GM12878 (cell line): Measurements from ENCODE around the gene CD209. TPM values are rescaled to one million over a fixed set of nuclear protein-coding genes. Genes with fewer than 3 reads are reported as not detected.
A peak's percentile ranks its signal among the peaks of the same experiment; 100 is the strongest.

Experiments
- BHLHE40 ChIP-seq, 2 experiments: fragments of 450-650 bp in 1 of 2; IDR thresholded peaks; 2 replicates each; pipeline ENCODE4 v1.6.1; 2011 to 2017; ENCODE audit warnings: low read depth in 2 of 2, borderline replicate concordance in 1 of 2, improper control_type of control experiment in 1 of 2, low read length in 1 of 2, mild to moderate bottlenecking in 1 of 2
- BRCA1 ChIP-seq: IDR thresholded peaks from 2 replicates; pipeline ENCODE4 v1.6.1; 2011; ENCODE audit warnings: low read depth, low read length, improper control_type of control experiment
- CREM ChIP-seq: IDR thresholded peaks from 2 replicates; pipeline ENCODE4 v1.6.1; 2014; ENCODE audit warnings: antibody characterized with exemption, low read depth
- EGR1 ChIP-seq, 2 experiments: IDR thresholded peaks; 1 replicate in 1 of 2; 2 replicates in 1 of 2; pipeline ENCODE4 v1.6.1; 2011 to 2012; ENCODE audit warnings: low read depth in 2 of 2, low read length in 2 of 2, borderline replicate concordance in 1 of 2, mild to moderate bottlenecking in 1 of 2, moderate library complexity in 1 of 2
- ESRRA ChIP-seq: IDR thresholded peaks from 2 replicates; pipeline ENCODE4 v1.6.1; 2012; ENCODE audit warnings: mild to moderate bottlenecking, low read length, improper control_type of control experiment
- GATAD2B ChIP-seq: fragments of 450-650 bp; conservative IDR thresholded peaks from 2 replicates; pipeline ENCODE4 v1.6.1; 2017; ENCODE audit warnings: low read depth, mild to moderate bottlenecking, moderate library complexity
- IKZF1 ChIP-seq: fragments of 450-650 bp; conservative IDR thresholded peaks from 2 replicates; pipeline ENCODE4 v1.6.1; 2017; ENCODE audit warnings: antibody characterized with exemption, mild to moderate bottlenecking
- IKZF2 ChIP-seq, 2 experiments: fragments of 450-650 bp; IDR thresholded peaks; 2 replicates each; pipeline ENCODE4 v1.6.1; 2017; ENCODE audit warnings: mild to moderate bottlenecking in 2 of 2, moderate library complexity in 2 of 2
- JUND ChIP-seq: IDR thresholded peaks from 2 replicates; pipeline ENCODE4 v1.6.1; 2012; ENCODE audit warnings: low read depth, mild to moderate bottlenecking, low read length, improper control_type of control experiment, moderate library complexity
- MXI1 ChIP-seq: fragments of 150-350 bp; IDR thresholded peaks from 2 replicates; pipeline ENCODE4 v1.6.1; 2011; ENCODE audit warnings: low read depth, mild to moderate bottlenecking, inconsistent platforms, low read length, improper control_type of control experiment
- MYC ChIP-seq: IDR thresholded peaks from 2 replicates; pipeline ENCODE4 v1.6.1; 2011; ENCODE audit warnings: mild to moderate bottlenecking, low read length, moderate library complexity, inconsistent platforms; ENCODE audit not compliant: insufficient read depth, insufficient replicate concordance, insufficient read length, severe bottlenecking
- NR2C2 ChIP-seq: IDR thresholded peaks from 2 replicates; pipeline ENCODE4 v1.6.1; 2011; ENCODE audit warnings: borderline replicate concordance, low read depth; ENCODE audit not compliant: control insufficient read depth, insufficient read length
- PAX5 ChIP-seq: IDR thresholded peaks from 2 replicates; pipeline ENCODE4 v1.6.1; 2011; ENCODE audit warnings: low read depth, low read length, borderline replicate concordance
- POLR2A ChIP-seq: IDR thresholded peaks from 2 replicates; pipeline ENCODE4 v1.6.1; 2011; ENCODE audit warnings: low read depth, mild to moderate bottlenecking, low read length
- POLR2AphosphoS2 ChIP-seq: IDR thresholded peaks from 2 replicates; pipeline ENCODE4 v1.6.1; 2011; ENCODE audit warnings: low read depth, mild to moderate bottlenecking, low read length, improper control_type of control experiment, moderate library complexity
- RUNX3 ChIP-seq: IDR thresholded peaks from 2 replicates; pipeline ENCODE4 v1.6.1; 2012; ENCODE audit warnings: low read length, inconsistent platforms
- SIN3A ChIP-seq: IDR thresholded peaks from 2 replicates; pipeline ENCODE4 v1.6.1; 2012; ENCODE audit warnings: low read depth, low read length, improper control_type of control experiment
- SIX5 ChIP-seq: IDR thresholded peaks from 2 replicates; pipeline ENCODE4 v1.6.1; 2011; ENCODE audit warnings: mild to moderate bottlenecking, low read depth, low read length, moderate library complexity; ENCODE audit not compliant: severe bottlenecking
- SP1 ChIP-seq: IDR thresholded peaks from one replicate; pipeline ENCODE4 v1.6.1; 2011; ENCODE audit warnings: low read depth, low read length
- SUPT20H ChIP-seq: IDR thresholded peaks from 2 replicates; pipeline ENCODE4 v1.6.1; 2011; ENCODE audit warnings: low read depth, mild to moderate bottlenecking, low read length, moderate library complexity, borderline replicate concordance; ENCODE audit not compliant: control insufficient read depth
- ZBED1 ChIP-seq: IDR thresholded peaks from 2 replicates; pipeline ENCODE4 v1.6.1; 2016; ENCODE audit warnings: borderline replicate concordance
- ZNF207 ChIP-seq: fragments of 450-650 bp; IDR thresholded peaks from 2 replicates; pipeline ENCODE4 v1.6.1; 2014; ENCODE audit warnings: antibody characterized with exemption, mild to moderate bottlenecking, borderline replicate concordance
- polyA plus RNA-seq, 11 experiments: library from polyadenylated mRNA; depleted of rRNA in 4 of 11; unstranded in 6 of 11; stranded (reverse) in 5 of 11; fragments of >200 nt; fragmentation: Nextera tagmentation in 4 of 11; fragmentation: Illumina TruSeq in 1 of 11; extraction: Ambion mirVana in 4 of 11; extraction: Trizol in 1 of 11; gene quantifications; 1 replicate in 1 of 11; 2 replicates in 10 of 11; pipeline versions ENCODE4 v1.2.1 to v1.2.3, GENCODE V29; 2011 to 2016; ENCODE audit warnings: inconsistent platforms in 2 of 11, missing spikeins in 2 of 11, low read depth in 1 of 11
- total RNA-seq, 4 experiments: library from RNA; depleted of rRNA in 3 of 4; stranded (reverse); fragments of >200 nt in 3 of 4; fragmentation: Illumina TruSeq in 1 of 4; extraction: Trizol in 1 of 4; gene quantifications; 2 replicates each; pipeline versions ENCODE4 v1.2.1 to v1.2.3, GENCODE V29; 2013 to 2021
- TF ChIP-seq, protein P1 (sequence below): fragments of 150-350 bp; IDR thresholded peaks from 2 replicates; pipeline ENCODE4 v1.6.1; 2016; ENCODE audit warnings: low read depth, low read length
- TF ChIP-seq, protein P2 (sequence below): IDR thresholded peaks from 2 replicates; pipeline ENCODE4 v1.6.1; 2012; ENCODE audit warnings: low read length, inconsistent platforms
- TF ChIP-seq, protein P3 (sequence below): IDR thresholded peaks from 2 replicates; pipeline ENCODE4 v1.6.1; 2011; ENCODE audit warnings: low read depth, low read length, improper control_type of control experiment, borderline replicate concordance
- TF ChIP-seq, protein P4 (sequence below): IDR thresholded peaks from 2 replicates; pipeline ENCODE4 v1.6.1; 2011; ENCODE audit warnings: borderline replicate concordance, low read depth, mild to moderate bottlenecking, moderate library complexity, low read length; ENCODE audit not compliant: insufficient read depth, poor library complexity, severe bottlenecking

The CD209 gene
- total and polyA plus RNA-seq, 10 of the 15 experiments (the other 5 are each of a cell fraction or from before 2014, with no cell fraction given): 0.04 to 0.21 (median 0.10) TPM; not detected in 3

DNA sequence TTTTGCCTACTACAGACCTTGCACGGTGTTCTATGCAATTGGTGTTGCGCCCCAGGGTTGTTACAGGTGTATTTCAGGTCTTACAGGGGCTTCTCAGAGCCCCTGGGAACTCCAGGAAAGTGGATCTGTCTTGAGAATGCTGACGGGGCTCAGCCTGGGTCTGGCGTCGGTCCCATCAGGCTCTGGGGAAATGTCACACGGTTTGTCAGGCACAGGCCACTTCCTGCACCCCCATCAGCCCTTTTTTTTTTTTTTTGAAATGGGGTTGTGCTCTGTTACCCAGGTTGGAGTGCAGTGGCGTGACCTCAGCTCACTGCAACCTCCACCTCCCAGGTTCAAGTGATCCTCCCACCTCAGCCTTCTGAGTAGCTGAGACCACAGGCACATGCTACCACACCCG lies 28.7 kb downstream of the CD209 start (continued):
- TF ChIP-seq BHLHE40 (IDR thresholded peaks at IDR 0.05; ENCODE audit: borderline replicate concordance in 1 of 2, low read depth in 2 of 2, low read length in 1 of 2) (peak in 1 of 2 experiments; percentile 29; a peak in 1 of 4 replicates), SIN3A (no peak), ESRRA (no peak), EGR1 (IDR thresholded peaks at IDR 0.05; ENCODE audit: borderline replicate concordance in 1 of 2, low read depth in 2 of 2, low read length in 2 of 2) (no peak), JUND (no peak), ZNF207 (no peak), POLR2A (no peak), MYC (no peak), GATAD2B (no peak), MXI1 (no peak), PAX5 (peak; percentile 35; the same call in 1 of the 2 replicates), SP1 (no peak), IKZF2 (IDR thresholded peaks at IDR 0.05) (no peak), IKZF1 (no peak), BRCA1 (no peak), RUNX3 (peak; percentile 51; the same call in 1 of the 2 replicates), NR2C2 (no peak), CREM (0 out of 2 replicates have a peak, but pooled peaks have one; percentile 16), ZBED1 (no peak), SUPT20H (no peak), SIX5 (no peak), POLR2AphosphoS2 (no peak)
- TF ChIP-seq, protein P1, sequence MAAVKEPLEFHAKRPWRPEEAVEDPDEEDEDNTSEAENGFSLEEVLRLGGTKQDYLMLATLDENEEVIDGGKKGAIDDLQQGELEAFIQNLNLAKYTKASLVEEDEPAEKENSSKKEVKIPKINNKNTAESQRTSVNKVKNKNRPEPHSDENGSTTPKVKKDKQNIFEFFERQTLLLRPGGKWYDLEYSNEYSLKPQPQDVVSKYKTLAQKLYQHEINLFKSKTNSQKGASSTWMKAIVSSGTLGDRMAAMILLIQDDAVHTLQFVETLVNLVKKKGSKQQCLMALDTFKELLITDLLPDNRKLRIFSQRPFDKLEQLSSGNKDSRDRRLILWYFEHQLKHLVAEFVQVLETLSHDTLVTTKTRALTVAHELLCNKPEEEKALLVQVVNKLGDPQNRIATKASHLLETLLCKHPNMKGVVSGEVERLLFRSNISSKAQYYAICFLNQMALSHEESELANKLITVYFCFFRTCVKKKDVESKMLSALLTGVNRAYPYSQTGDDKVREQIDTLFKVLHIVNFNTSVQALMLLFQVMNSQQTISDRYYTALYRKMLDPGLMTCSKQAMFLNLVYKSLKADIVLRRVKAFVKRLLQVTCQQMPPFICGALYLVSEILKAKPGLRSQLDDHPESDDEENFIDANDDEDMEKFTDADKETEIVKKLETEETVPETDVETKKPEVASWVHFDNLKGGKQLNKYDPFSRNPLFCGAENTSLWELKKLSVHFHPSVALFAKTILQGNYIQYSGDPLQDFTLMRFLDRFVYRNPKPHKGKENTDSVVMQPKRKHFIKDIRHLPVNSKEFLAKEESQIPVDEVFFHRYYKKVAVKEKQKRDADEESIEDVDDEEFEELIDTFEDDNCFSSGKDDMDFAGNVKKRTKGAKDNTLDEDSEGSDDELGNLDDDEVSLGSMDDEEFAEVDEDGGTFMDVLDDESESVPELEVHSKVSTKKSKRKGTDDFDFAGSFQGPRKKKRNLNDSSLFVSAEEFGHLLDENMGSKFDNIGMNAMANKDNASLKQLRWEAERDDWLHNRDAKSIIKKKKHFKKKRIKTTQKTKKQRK: no peak
- TF ChIP-seq, protein P2, sequence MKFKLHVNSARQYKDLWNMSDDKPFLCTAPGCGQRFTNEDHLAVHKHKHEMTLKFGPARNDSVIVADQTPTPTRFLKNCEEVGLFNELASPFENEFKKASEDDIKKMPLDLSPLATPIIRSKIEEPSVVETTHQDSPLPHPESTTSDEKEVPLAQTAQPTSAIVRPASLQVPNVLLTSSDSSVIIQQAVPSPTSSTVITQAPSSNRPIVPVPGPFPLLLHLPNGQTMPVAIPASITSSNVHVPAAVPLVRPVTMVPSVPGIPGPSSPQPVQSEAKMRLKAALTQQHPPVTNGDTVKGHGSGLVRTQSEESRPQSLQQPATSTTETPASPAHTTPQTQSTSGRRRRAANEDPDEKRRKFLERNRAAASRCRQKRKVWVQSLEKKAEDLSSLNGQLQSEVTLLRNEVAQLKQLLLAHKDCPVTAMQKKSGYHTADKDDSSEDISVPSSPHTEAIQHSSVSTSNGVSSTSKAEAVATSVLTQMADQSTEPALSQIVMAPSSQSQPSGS: no peak
- TF ChIP-seq, protein P3, sequence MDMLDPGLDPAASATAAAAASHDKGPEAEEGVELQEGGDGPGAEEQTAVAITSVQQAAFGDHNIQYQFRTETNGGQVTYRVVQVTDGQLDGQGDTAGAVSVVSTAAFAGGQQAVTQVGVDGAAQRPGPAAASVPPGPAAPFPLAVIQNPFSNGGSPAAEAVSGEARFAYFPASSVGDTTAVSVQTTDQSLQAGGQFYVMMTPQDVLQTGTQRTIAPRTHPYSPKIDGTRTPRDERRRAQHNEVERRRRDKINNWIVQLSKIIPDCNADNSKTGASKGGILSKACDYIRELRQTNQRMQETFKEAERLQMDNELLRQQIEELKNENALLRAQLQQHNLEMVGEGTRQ: no peak
- TF ChIP-seq, protein P4, sequence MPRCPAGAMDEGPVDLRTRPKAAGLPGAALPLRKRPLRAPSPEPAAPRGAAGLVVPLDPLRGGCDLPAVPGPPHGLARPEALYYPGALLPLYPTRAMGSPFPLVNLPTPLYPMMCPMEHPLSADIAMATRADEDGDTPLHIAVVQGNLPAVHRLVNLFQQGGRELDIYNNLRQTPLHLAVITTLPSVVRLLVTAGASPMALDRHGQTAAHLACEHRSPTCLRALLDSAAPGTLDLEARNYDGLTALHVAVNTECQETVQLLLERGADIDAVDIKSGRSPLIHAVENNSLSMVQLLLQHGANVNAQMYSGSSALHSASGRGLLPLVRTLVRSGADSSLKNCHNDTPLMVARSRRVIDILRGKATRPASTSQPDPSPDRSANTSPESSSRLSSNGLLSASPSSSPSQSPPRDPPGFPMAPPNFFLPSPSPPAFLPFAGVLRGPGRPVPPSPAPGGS: peak; percentile 60
